Activated T-helper 1 cell treated with anti-CD3 and anti-CD28 coated beads, Interleukin-2, amount 50 U/mL, for 16 hours (primary cell): ENCODE data around the gene SLC7A8.
"Not testable (repeated sequence)": the region's sequence is repeated elsewhere in the genome, so short reads cannot be mapped to it uniquely, and the experiment has no call there.

ENCODE experiments used
- DNase-seq, 2 donors: peaks; one replicate each; pipeline ENCODE4 v3.0.0-alpha.2; 2020; ENCODE audit warnings: low read depth in 1 of 2, low spot score in 1 of 2

The SLC7A8 gene

GRCh38 chr14:23183479-23183878, at the start of gene SLC7A8:
Gene SLC7A8, minus strand, starts transcription at chr14:23183660. Its CDS starts 746 bp downstream, at chr14:23182914.
- no peak for DNase-seq

GRCh38 chr14:23232241-23232808, 48.9 kb upstream of the SLC7A8 start:
- DNase-seq, result not testable (repeated sequence)

- DNase-seq, result no peak
These were observed 45.4 kb upstream of the SLC7A8 start for GRCh38 chr14:23228812-23229211.

- DNase-seq, result no peak
These were observed 44.1 kb upstream of the SLC7A8 start for GRCh38 chr14:23227566-23227965.

- DNase-seq, result not testable (repeated sequence)
These were observed 41.5 kb upstream of the SLC7A8 start for GRCh38 chr14:23224958-23225357.

GRCh38 chr14:23219075-23219474, 35.6 kb upstream of the SLC7A8 start:
- DNase-seq, result no peak

GRCh38 chr14:23217032-23218020, 33.9 kb upstream of the SLC7A8 start:
- no peak for DNase-seq

GRCh38 chr14:23215421-23215820, 32.0 kb upstream of the SLC7A8 start:
- DNase-seq, result no peak

GRCh38 chr14:23209651-23210423, 26.4 kb upstream of the SLC7A8 start:
- no peak for DNase-seq

- DNase-seq, result no peak
These were observed 24.9 kb upstream of the SLC7A8 start for GRCh38 chr14:23208324-23208723.

- DNase-seq, result no peak
These were observed 23.7 kb upstream of the SLC7A8 start for GRCh38 chr14:23207146-23207540.

- no peak for DNase-seq
These were observed 23.1 kb upstream of the SLC7A8 start for GRCh38 chr14:23206422-23207145.

GRCh38 chr14:23202001-23202400, 18.5 kb upstream of the SLC7A8 start:
- no peak for DNase-seq

- not testable (repeated sequence) for DNase-seq
These were observed 15.7 kb upstream of the SLC7A8 start for GRCh38 chr14:23199141-23199540.

- DNase-seq, result not testable (repeated sequence)
These were observed 13.0 kb upstream of the SLC7A8 start for GRCh38 chr14:23196487-23196886.

GRCh38 chr14:23195552-23196101, 12.2 kb upstream of the SLC7A8 start:
- no peak for DNase-seq

- no peak for DNase-seq
These were observed 10.0 kb upstream of the SLC7A8 start for GRCh38 chr14:23193432-23193831.

- DNase-seq, result no peak
These were observed 4.5 kb upstream of the SLC7A8 start for GRCh38 chr14:23187925-23188324.

GRCh38 chr14:23186913-23187654, 3.6 kb upstream of the SLC7A8 start:
- DNase-seq, result no peak

GRCh38 chr14:23185063-23185462, 1.6 kb upstream of the SLC7A8 start:
- no peak for DNase-seq
